CD4-positive, alpha-beta T cell (primary cell): ENCODE results near the gene AKAP5. TPM values are rescaled to one million over a fixed set of nuclear protein-coding genes. Genes with fewer than 3 reads are reported as not detected.

Experiments used
- ATAC-seq: fragments of 200-7000 bp; cut with Tn5 transposase; one replicate; pipeline ENCODE4 v1.10.0; 2022; ENCODE audit warnings: mild to moderate bottlenecking; ENCODE audit not compliant: poor library complexity
- CTCF ChIA-PET: fragments of 350-600 bp; sonication (Branson Sonifier 250); formaldehyde crosslinking; loops from one replicate; lab custom pipeline; 2021; ENCODE audit warnings: antibody characterized with exemption, inconsistent platforms; lab: Charles Lee
- POLR2A ChIA-PET: fragments of 350-600 bp; sonication (Branson Sonifier 250); formaldehyde crosslinking; loops from one replicate; lab custom pipeline; 2021; ENCODE audit warnings: antibody characterized with exemption, inconsistent platforms; lab: Charles Lee
- DNase-seq, 14 experiments: peaks; one replicate each; pipeline ENCODE4 v3.0.0-alpha.2; 2013 to 2020; ENCODE audit warnings: mixed read lengths in 2 of 14
- H3K27ac ChIP-seq, 2 donors: one replicate each; pipeline versions ENCODE4 v1.5.1 to v1.7.0; 2013; ENCODE audit warnings: low read length in 2 of 2, low read depth in 1 of 2, mild to moderate bottlenecking in 1 of 2
- H3K27me3 ChIP-seq, 2 experiments: 1 replicate in 1 of 2; 2 replicates in 1 of 2; pipeline versions ENCODE4 v1.6.1 to v1.7.0; 2013; ENCODE audit warnings: low read length in 2 of 2, control low read depth in 1 of 2, mild to moderate bottlenecking in 1 of 2, moderate library complexity in 1 of 2; ENCODE audit not compliant: insufficient read depth in 2 of 2, control insufficient read depth in 1 of 2
- H3K36me3 ChIP-seq: one replicate; pipeline ENCODE4 v1.6.1; 2013; ENCODE audit warnings: low read length, control low read depth; ENCODE audit not compliant: insufficient read depth
- H3K4me1 ChIP-seq: one replicate; pipeline ENCODE4 v1.6.1; 2013; ENCODE audit warnings: low read length, control low read depth; ENCODE audit not compliant: insufficient read depth
- H3K4me3 ChIP-seq: one replicate; pipeline ENCODE4 v1.5.1; 2013; ENCODE audit warnings: mild to moderate bottlenecking, low read length, moderate library complexity
- H3K9me3 ChIP-seq, 2 experiments: 1 replicate in 1 of 2; 2 replicates in 1 of 2; pipeline versions ENCODE4 v1.6.1 to v1.7.0; 2013; ENCODE audit warnings: low read length in 2 of 2, mild to moderate bottlenecking in 2 of 2, control low read depth in 1 of 2, moderate library complexity in 1 of 2; ENCODE audit not compliant: control insufficient read depth in 1 of 2, insufficient read depth in 1 of 2
- H3K27ac Mint-ChIP-seq: one replicate; pipeline ENCODE4 v1.8.0; 2020; ENCODE audit warnings: mixed read lengths
- H3K27me3 Mint-ChIP-seq: one replicate; pipeline ENCODE4 v1.8.0; 2021; ENCODE audit warnings: mixed read lengths
- H3K36me3 Mint-ChIP-seq: one replicate; pipeline ENCODE4 v1.8.0; 2021; ENCODE audit warnings: low read depth, mixed read lengths
- H3K4me1 Mint-ChIP-seq: one replicate; pipeline ENCODE4 v1.8.0; 2021; ENCODE audit warnings: low read depth, mixed read lengths
- H3K4me3 Mint-ChIP-seq: one replicate; pipeline ENCODE4 v1.8.0; 2020; ENCODE audit warnings: mild to moderate bottlenecking, mixed read lengths
- H3K9me3 Mint-ChIP-seq: one replicate; pipeline ENCODE4 v1.8.0; 2020; ENCODE audit warnings: mixed read lengths
- intact Hi-C, 2 experiments: fragments of 100-400 bp; cut with DNase I in 1 of 2; cut with micrococcal nuclease in 1 of 2; formaldehyde crosslinking; loops; one replicate each; pipeline versions ENCODE4 v1.15.1 to v1.9.0; 2023 to 2025; cut with DNase I, micrococcal nuclease
- total RNA-seq, 174 experiments: library from RNA in 2 of 174; stranded (reverse) in 2 of 174; gene quantifications; one replicate each; pipeline ENCODE4 v1.2.3 and lab custom pipeline; 2021 to 2026
- TF ChIP-seq, protein P1 (sequence below): fragments of 200-600 bp; IDR thresholded peaks from one replicate; pipeline ENCODE4 v1.8.0; 2022; ENCODE audit warnings: antibody characterized with exemption, mild to moderate bottlenecking

AKAP5 gene
- total RNA-seq, 2 experiments from 2014 or later = 0.49 to 0.50 TPM

DNA sequence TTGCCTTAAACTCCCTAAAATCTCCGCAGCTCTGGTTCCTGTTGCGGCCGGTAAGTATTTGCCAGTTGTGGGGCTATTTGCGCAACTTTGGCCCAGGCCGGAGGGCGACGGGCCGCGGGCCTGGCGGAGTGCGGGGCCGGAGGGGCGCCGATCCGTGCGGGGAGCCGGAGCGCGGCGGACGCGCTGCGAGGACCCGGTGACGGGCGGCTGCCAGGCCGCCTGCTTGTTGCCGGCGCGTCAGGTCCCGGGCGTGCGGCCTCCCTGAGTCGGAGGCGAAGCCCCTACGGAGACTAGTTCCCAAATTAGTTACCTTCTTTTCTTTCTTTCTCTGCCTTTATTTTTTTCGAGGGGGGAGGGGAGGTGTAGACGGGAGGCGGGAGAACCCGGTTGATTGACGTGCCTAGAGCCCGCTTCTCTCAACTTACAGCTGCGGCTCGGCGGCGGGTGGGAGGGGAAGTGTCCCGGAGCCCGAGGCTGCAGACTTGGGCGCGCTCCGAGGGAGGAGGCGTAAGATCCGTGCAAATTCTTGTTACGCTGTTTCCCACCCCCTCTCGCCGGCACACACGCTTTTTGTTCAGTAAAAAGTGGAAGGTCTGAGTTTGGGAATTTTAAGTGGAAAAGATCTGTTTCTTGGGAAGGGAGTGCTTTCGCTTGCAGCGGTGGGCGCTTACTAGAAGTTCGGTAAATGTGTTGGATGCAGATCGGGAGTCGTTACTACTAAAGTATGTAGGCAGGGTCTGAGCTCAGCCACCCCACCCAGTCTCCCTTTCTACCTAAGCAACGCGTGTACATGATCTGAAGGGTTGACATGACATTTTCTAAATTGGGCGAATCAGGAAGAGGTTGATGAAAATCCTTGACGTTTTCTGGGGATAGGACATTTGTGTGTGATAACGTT is 39.8 kb downstream of the AKAP5 start:
- ATAC-seq (peak; percentile 29), DNase-seq (peak; percentile 73 to 94 (median 82))
- Histone ChIP-seq H3K27ac (peak overlapping the region; percentile 100), H3K4me3 (peak overlapping the region; percentile 96), H3K4me1 (peaks cover 61% of the 10 kb centered on the region), H3K27me3 (no peaks in the 10 kb centered on the region), H3K9me3 (no peaks in the 10 kb centered on the region), H3K36me3 (no peaks in the 10 kb centered on the region)
- Mint-ChIP-seq H3K4me1 (peaks cover 77% of the 10 kb centered on the region), H3K9me3 (no peaks in the 10 kb centered on the region), H3K36me3 (peaks cover 48% of the 10 kb centered on the region), H3K27ac (peak overlapping the region; percentile 100), H3K4me3 (peak overlapping the region; percentile 100), H3K27me3 (peaks cover 4% of the 10 kb centered on the region)
- intact Hi-C loops = loop anchor here (5.0 to 10.0 kb wide), 5 partner anchors 118 to 860 kb away; partner anchors contain the start of genes MAX (in 2 of the 2), MTHFD1 (in 2 of the 2), WDR89 (in 2 of the 2) and CHURC1 (in 1 of the 2)
- POLR2A ChIA-PET = interaction anchor here (0.6 to 6.5 kb wide), 29 partner anchors 9 to 863 kb away, joined by 3 to 112 read pairs (median 4); partner anchors contain the start of genes AKAP5, CHURC1, HSPA2 and MTHFD1
- TF ChIP-seq, protein P1, sequence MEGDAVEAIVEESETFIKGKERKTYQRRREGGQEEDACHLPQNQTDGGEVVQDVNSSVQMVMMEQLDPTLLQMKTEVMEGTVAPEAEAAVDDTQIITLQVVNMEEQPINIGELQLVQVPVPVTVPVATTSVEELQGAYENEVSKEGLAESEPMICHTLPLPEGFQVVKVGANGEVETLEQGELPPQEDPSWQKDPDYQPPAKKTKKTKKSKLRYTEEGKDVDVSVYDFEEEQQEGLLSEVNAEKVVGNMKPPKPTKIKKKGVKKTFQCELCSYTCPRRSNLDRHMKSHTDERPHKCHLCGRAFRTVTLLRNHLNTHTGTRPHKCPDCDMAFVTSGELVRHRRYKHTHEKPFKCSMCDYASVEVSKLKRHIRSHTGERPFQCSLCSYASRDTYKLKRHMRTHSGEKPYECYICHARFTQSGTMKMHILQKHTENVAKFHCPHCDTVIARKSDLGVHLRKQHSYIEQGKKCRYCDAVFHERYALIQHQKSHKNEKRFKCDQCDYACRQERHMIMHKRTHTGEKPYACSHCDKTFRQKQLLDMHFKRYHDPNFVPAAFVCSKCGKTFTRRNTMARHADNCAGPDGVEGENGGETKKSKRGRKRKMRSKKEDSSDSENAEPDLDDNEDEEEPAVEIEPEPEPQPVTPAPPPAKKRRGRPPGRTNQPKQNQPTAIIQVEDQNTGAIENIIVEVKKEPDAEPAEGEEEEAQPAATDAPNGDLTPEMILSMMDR = no peak
- CTCF ChIA-PET = interaction anchor here (0.7 to 2.2 kb wide), 4 partner anchors 9 to 161 kb away, joined by 3 to 9 read pairs (median 4); partner anchors contain the start of gene HSPA2

DNA sequence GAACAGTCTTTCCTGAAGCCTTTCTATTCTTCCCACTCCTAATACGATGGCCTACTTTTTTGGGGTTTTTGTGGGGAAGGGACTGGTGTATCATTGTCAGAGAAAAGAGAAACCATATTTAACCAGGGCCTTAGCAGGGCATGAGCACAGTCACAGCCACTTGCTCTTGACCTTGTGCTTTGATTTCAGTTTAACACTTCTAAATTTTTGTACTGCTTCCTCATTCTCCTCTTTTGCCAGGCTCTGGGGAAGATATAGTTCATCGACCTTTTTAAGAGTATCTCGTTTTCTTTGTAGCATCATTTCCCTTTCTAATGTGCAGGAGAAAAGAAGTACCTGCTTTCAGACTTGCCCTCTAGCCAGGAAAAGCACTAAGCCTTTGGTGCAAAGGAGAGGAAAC is 41.4 kb downstream of the AKAP5 start:
- peaks cover 44% of the 10 kb centered on the region for H3K36me3 Mint-ChIP-seq
- no peak for ATAC-seq
- intact Hi-C loops = loop anchor here (2.0 to 10.0 kb wide), 3 partner anchors 32 to 862 kb away; partner anchors contain the start of genes WDR89 (in 2 of the 2) and CHURC1 (in 1 of the 2)
- ChIA-PET POLR2A (interaction anchor here (0.6 to 6.4 kb wide), 2 partner anchors 119 to 989 kb away, joined by 3 to 51 read pairs; partner anchors contain the start of gene MTHFD1), CTCF (interaction anchor here (0.8 to 1.0 kb wide), 3 partner anchors 16 to 864 kb away, joined by 3 read pairs; no protein-coding TSS in a partner anchor)
- Histone ChIP-seq H3K9me3 (no peaks in the 10 kb centered on the region), H3K36me3 (peaks cover 5% of the 10 kb centered on the region), H3K27me3 (no peaks in the 10 kb centered on the region), H3K27ac (peak overlapping the region in 1 of 2 donors; percentile 60), H3K4me1 (peaks cover 62% of the 10 kb centered on the region), H3K4me3 (peak overlapping the region; percentile 96)
- H3K4me3 Mint-ChIP-seq = peak overlapping the region; percentile 100
- peak overlapping the region; percentile 100 for H3K27ac Mint-ChIP-seq
- H3K9me3 Mint-ChIP-seq = no peaks in the 10 kb centered on the region
- TF ChIP-seq, protein P1 = no peak
- peaks cover 78% of the 10 kb centered on the region for H3K4me1 Mint-ChIP-seq
- peaks cover 4% of the 10 kb centered on the region for H3K27me3 Mint-ChIP-seq
- peak in 3 of 14 experiments; percentile 38 to 42 (median 40) for DNase-seq

DNA sequence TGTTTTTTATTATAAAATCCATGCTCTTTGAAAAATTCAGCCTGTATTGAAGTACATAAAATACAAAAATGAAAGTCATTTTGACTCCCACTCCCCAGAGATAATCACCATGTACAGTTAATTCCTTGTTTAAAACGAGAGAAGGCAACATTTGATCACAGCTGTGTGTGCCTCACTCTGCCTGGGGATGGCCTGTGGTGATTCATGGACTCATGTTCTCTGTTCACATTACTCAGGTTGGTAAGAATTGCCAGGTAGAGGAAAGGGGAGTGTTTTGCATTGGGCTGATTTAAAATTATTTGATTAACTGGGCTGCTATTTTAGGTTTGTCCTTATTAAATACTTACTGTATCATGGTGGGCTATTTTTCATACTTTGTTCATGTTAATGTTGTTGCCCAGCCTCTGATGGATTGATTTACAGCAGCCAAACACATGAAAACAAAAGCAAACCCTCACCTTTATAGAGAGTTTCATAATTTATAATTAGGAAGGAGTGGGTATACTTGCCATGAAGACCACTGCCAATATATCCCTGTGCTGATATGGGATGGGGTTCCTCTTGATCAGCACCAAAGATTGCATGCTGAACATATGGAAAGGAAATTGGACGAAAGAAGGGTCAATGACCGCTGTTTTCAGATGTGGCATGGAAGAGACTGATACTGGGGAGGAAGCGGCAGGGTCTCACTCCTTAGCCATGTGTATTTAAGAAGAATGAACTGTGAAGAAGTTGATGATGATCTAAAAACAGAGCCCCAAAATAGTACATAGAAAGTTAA is 42.3 kb downstream of the AKAP5 start:
- no peaks in the 10 kb centered on the region for H3K9me3 Mint-ChIP-seq
- Histone ChIP-seq H3K27ac (peak overlapping the region; percentile 17 to 60), H3K4me3 (peak overlapping the region; percentile 96), H3K9me3 (no peaks in the 10 kb centered on the region), H3K36me3 (peaks cover 11% of the 10 kb centered on the region), H3K4me1 (peaks cover 61% of the 10 kb centered on the region), H3K27me3 (no peaks in the 10 kb centered on the region)
- intact Hi-C loops = loop anchor here (2.0 to 10.0 kb wide), 3 partner anchors 31 to 863 kb away; partner anchors contain the start of genes WDR89 (in 2 of the 2) and CHURC1 (in 1 of the 2)
- peaks cover 78% of the 10 kb centered on the region for H3K4me1 Mint-ChIP-seq
- peak in 3 of 14 experiments; percentile 42 to 51 (median 49) for DNase-seq
- H3K27me3 Mint-ChIP-seq = peaks cover 4% of the 10 kb centered on the region
- H3K4me3 Mint-ChIP-seq = peak overlapping the region; percentile 100
- POLR2A ChIA-PET = no interaction called here
- CTCF ChIA-PET = interaction anchor here (0.6 to 1.7 kb wide), 6 partner anchors 14 to 865 kb away, joined by 3 read pairs; no protein-coding TSS in a partner anchor
- peaks cover 35% of the 10 kb centered on the region for H3K36me3 Mint-ChIP-seq
- H3K27ac Mint-ChIP-seq = peak overlapping the region; percentile 100
- ATAC-seq = no peak
- TF ChIP-seq, protein P1 = no peak
